GM18520 (cell line): Measurements from ENCODE around the gene HIRIP3.
"Not testable (repeated sequence)": the region's sequence is repeated elsewhere in the genome, so short reads cannot be mapped to it uniquely, and the experiment has no call there.

Source experiments
- ATAC-seq: cut with Tn5 transposase; IDR thresholded peaks from one replicate; pipeline ENCODE4 v1.9.1; 2021; ENCODE audit not compliant: unreplicated experiment

The HIRIP3 gene

GRCh38 chr16:29995324-29995910, at the start of gene HIRIP3:
HIRIP3 (minus strand) TSS chr16:29995617; CDS start chr16:29995605, 12 bp downstream.
- ATAC-seq, result peak; percentile 26

GRCh38 chr16:30041841-30042240, 46.4 kb upstream of the HIRIP3 start:
- ATAC-seq, result no peak

- not testable (repeated sequence) for ATAC-seq
These were observed 45.3 kb upstream of the HIRIP3 start for GRCh38 chr16:30040690-30041089.

- ATAC-seq, result no peak
These were observed 44.8 kb upstream of the HIRIP3 start for GRCh38 chr16:30040221-30040620.

- no peak for ATAC-seq
These were observed 37.9 kb upstream of the HIRIP3 start for GRCh38 chr16:30033270-30033669.

- ATAC-seq, result no peak
These were observed 36.8 kb upstream of the HIRIP3 start for GRCh38 chr16:30032083-30032819.

GRCh38 chr16:30031477-30031918, 36.1 kb upstream of the HIRIP3 start:
- ATAC-seq, result no peak

- ATAC-seq, result no peak
These were observed 35.5 kb upstream of the HIRIP3 start, which contains the start of gene TLCD3B for GRCh38 chr16:30030841-30031413. TLCD3B (minus strand) TSS chr16:30031271; CDS start chr16:30030527, 744 bp downstream.

GRCh38 chr16:30030011-30030685, 34.7 kb upstream of the HIRIP3 start:
- no peak for ATAC-seq

- ATAC-seq, result no peak
These were observed 33.1 kb upstream of the HIRIP3 start for GRCh38 chr16:30028438-30029076.

GRCh38 chr16:30027588-30028437, 32.4 kb upstream of the HIRIP3 start:
- ATAC-seq, result no peak

- no peak for ATAC-seq
These were observed 31.0 kb upstream of the HIRIP3 start for GRCh38 chr16:30026449-30026848.

- ATAC-seq, result no peak
These were observed 30.2 kb upstream of the HIRIP3 start for GRCh38 chr16:30025574-30025973.

- no peak for ATAC-seq
These were observed 29.7 kb upstream of the HIRIP3 start for GRCh38 chr16:30025156-30025555.

GRCh38 chr16:30024451-30024850, 29.0 kb upstream of the HIRIP3 start:
- ATAC-seq, result no peak

GRCh38 chr16:30023586-30023985, 28.2 kb upstream of the HIRIP3 start:
- ATAC-seq, result no peak

GRCh38 chr16:30022887-30023286, 27.5 kb upstream of the HIRIP3 start, which contains the start of gene C16orf92:
C16orf92 (plus strand) TSS chr16:30023198; CDS start chr16:30023341, 143 bp downstream.
- ATAC-seq, result no peak

GRCh38 chr16:30018731-30019158, 23.3 kb upstream of the HIRIP3 start:
- no peak for ATAC-seq

- not testable (repeated sequence) for ATAC-seq
These were observed 22.5 kb upstream of the HIRIP3 start for GRCh38 chr16:30017937-30018336.

GRCh38 chr16:30017277-30017656, 21.9 kb upstream of the HIRIP3 start:
- ATAC-seq, result no peak
